ENCODE results near the gene PLXDC1.
"Not testable (repeated sequence)": the region's sequence is repeated elsewhere in the genome, so short reads cannot be mapped to it uniquely, and the experiment has no call there.

The PLXDC1 gene

DNA sequence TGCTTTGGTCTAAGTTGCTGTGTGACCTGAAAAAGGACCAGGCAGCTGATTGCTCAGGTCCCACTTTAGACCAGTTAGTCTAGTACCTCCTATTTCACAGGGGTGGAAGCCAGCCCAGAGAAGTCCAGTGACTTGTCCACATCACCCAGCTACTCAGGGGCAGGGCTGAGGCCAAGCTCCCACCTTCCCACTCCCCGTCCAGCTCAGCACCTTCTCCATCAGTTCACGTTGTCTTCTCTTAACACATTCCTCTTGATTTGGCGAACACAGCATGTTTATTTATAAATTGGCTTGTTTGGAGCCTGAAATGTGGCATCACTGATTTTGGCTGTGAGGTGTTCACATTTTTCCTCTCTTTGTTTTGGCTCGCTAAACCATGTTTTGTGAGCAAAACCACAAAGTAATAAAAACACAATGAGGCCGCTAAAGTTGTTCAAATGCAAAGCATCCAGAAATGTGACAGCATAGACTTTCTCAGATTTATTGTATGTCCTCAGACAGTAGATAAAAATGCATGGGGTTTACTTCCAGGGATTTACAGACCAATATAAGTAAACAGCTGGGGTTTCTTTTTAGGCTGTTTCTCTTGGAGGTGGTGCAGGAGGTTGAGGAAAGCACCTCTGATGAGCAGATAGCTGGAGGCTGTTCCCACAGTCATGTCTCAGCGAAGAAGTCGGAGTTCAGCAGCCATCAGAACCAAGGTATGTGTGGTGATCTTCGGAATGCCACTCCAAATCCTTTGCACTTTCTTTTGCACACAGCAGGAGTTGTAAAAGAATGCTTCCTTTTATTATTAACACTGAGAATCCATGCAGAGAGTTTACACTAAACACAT, 88.4 kb downstream of the PLXDC1 start:
- Mint-ChIP-seq H3K27me3 (no peaks in the 10 kb centered on the region), H3K4me1 (peaks cover 4% of the 10 kb centered on the region), H3K9me3 (no peaks in the 10 kb centered on the region), H3K4me3 (no peak overlapping the region), H3K27ac (no peak overlapping the region)
- ATAC-seq, result no peak
- no peak for DNase-seq

DNA sequence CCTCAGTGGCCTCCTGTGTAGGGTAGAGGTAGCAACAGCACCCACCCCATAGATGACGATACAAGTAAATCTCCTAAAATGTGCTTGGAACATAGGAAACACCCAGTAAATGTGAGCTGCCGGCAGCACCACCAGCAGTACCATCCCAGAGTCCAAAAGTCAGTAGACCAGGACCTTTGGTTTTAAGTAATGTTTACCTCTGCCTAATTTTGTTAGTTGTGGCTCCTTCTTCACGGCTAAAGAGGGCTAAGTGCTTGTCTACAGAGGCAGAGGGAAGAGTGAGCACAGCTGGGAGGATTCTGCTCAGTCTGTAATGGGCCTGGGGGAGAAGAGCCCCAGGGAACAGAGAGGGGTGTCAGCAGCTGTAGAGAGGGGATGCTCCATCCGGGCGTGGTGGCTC, 92.9 kb downstream of the PLXDC1 start:
- Mint-ChIP-seq H3K4me1 (peaks cover 15% of the 10 kb centered on the region), H3K27me3 (peaks cover 10% of the 10 kb centered on the region), H3K9me3 (no peaks in the 10 kb centered on the region), H3K4me3 (no peak overlapping the region), H3K27ac (peak overlapping the region in 1 of 2 donors; percentile 28)
- no peak for DNase-seq
- ATAC-seq, result no peak

DNA sequence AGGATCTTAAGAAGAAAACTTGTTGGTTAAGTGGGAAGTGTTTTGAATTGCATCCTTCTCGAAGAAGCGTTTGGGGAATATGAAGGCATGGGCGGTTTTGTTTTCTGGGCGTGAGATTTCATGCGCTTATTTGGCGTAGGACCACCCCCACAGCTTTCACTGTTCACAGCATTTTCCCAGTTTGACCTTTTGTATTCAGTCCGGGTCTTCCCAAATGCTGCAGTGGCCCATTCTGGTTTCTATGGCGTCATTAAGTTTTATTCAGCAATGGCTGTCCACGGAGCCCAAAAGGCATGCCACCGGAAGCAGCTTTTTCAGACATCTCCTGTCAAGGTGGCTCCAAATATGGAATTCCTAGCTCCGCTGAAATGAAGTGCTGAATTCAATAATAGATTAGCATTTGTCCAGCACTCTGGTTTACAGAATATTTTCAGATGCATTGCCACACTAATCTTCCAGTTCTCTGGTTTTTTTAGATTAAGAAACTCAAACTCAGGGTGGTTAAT, 93.7 kb downstream of the PLXDC1 start:
- no peak for DNase-seq
- ATAC-seq, result no peak
- Mint-ChIP-seq H3K4me1 (peaks cover 15% of the 10 kb centered on the region), H3K4me3 (peak overlapping the region; percentile 82 to 84), H3K27me3 (peaks cover 10% of the 10 kb centered on the region), H3K27ac (no peak overlapping the region), H3K9me3 (no peaks in the 10 kb centered on the region)

DNA sequence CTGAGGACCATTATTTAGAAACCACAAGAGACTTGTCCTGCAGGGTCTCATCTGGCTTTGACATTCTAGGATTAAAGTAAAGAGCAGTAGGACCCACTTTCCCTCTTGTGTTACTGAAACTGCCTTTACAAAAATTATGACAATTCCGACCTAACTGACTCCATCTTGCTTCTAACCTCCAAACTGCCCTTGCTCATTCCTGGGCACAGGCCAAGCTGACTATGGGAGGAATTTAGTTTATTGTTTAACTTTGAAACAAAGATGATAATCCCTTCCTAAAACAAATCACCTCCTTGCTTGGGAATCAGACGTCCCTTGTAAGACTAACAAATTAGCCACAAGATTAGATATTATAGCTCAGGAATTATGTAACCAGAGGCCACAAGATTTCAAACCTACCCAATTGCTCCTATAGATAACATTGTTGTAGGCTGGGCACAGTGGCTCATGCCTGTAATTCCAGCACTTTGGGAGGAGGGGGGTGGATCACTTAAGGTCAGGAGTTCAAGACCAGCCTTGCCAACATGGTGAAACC, 97.3 kb downstream of the PLXDC1 start:
- H3K4me3 Mint-ChIP-seq, result no peak overlapping the region
- ATAC-seq (no peak), DNase-seq (no peak)
- H3K27me3 Mint-ChIP-seq, result peaks cover 22% of the 10 kb centered on the region
- H3K9me3 Mint-ChIP-seq, result no peaks in the 10 kb centered on the region
- no peak overlapping the region for H3K27ac Mint-ChIP-seq
- peaks cover 15% of the 10 kb centered on the region for H3K4me1 Mint-ChIP-seq

DNA sequence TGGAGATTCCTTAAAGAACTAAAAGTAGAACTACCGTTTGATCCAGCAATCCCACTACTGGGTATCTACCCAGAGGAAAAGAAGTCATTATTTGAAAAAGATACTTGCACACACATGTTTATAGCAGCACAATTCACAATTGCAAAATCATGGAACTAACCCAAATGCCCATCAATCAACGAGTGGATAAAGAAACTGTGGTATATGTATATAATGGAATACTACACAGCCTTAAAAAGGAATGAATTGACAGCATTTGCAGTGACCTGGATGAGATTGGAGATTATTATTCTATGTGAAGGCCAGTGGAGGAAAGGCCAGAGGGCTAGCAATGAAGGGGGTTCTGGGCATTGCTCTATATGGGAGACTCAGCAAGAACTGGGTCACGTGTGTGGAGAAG, 99.0 kb downstream of the PLXDC1 start:
- H3K9me3 Mint-ChIP-seq, result peaks cover 0 to 13% of the 10 kb centered on the region in 2 donors
- not testable (repeated sequence) for ATAC-seq, H3K4me3 Mint-ChIP-seq, H3K27ac Mint-ChIP-seq, DNase-seq, H3K4me1 Mint-ChIP-seq
- peaks cover 22% of the 10 kb centered on the region for H3K27me3 Mint-ChIP-seq

DNA sequence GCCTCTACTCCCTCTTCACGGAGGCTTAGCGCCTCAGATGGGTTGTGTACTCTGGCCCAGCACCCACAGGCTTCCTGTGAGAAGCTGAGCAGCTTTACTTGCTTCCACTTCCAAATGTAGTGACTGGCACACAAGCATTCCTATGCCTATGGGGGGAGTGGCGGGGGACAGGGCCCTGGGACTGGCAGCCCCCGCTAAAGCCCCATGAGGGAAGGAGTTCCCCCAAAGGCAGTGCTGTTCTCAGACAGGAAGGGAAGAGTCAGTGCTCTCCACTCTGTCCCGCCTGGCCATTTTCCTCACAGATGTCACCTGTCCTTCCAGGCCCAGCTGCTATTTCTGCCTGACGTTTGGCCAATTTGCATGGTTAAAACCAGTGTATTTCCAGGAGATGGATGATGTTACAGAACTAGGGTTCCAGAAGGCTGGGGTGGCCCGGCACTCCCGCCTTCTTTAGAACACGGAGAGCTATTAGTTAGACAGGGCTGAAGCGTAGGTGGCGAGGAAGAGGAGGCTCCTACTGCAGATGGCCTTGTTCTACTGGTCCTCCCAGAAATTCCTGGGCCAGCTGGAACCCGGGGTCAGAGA, 100.3 kb downstream of the PLXDC1 start:
- H3K27ac Mint-ChIP-seq, result no peak overlapping the region
- H3K4me3 Mint-ChIP-seq, result no peak overlapping the region
- peaks cover 22% of the 10 kb centered on the region for H3K27me3 Mint-ChIP-seq
- ATAC-seq (no peak), DNase-seq (no peak)
- peaks cover 10 to 26% of the 10 kb centered on the region in 2 donors for H3K9me3 Mint-ChIP-seq
- peaks cover 1% of the 10 kb centered on the region for H3K4me1 Mint-ChIP-seq

DNA sequence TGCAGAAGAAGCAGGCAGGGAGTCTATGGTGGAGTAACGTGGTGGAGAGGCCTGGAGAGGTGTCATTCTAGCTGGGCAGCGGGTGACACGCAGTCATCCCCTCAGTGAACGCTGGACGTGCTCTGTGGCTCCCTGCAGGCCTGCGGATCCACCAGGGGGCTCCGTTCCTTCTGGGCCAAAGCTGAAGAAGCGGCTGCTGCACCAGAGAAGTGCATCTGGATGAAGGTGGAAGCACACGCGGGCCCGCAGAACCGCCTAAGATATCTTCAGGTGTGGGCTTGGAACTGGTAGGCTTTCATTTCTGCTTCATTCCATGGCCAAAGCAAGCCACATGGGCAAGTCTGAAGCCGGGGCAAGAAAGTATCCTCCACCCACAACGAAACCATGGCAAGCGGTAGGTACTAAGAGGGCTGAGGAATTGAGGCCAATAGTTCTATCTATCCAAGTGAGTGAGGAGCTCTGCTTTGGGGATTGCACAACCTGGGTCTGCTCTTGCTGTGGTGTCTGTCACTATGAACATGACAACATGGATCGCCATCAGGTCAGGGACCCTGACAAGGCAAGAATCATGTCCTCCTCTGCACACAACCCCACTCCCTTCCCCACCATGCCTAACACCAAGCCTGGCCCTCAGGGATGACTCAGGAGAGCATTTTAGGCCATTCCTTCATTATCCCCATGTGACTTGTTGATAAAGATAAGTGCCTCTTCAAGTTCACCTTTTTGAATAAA, 105.3 kb downstream of the PLXDC1 start:
- peak overlapping the region; percentile 95 to 96 for H3K27ac Mint-ChIP-seq
- H3K27me3 Mint-ChIP-seq, result peaks cover 8% of the 10 kb centered on the region
- DNase-seq (no peak), ATAC-seq (no peak)
- no peaks in the 10 kb centered on the region for H3K4me1 Mint-ChIP-seq
- peaks cover 10 to 36% of the 10 kb centered on the region in 2 donors for H3K9me3 Mint-ChIP-seq
- H3K4me3 Mint-ChIP-seq, result no peak overlapping the region

DNA sequence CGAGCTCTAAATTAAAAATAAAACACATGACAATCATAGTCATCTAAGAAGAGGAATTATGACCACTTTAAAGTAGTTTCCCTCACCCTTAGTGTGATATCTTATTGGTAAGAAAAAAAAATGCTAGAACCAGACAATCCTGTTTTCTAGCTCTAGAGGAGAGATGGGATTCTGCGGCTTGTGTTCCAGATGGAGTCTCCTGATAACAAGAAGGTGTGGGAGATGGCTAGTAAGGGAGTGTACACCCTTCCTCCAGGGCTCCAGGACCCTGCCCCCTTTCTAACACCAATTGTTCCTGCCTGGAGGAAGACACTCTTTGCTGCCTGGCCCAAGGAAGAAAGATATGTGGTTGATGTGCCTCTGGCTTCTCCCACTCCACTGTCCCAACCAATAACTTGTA, 115.4 kb downstream of the PLXDC1 start:
- ATAC-seq (no peak), DNase-seq (no peak)
- Mint-ChIP-seq H3K27ac (peak overlapping the region in 1 of 2 donors; percentile 61), H3K4me1 (no peaks in the 10 kb centered on the region), H3K9me3 (no peaks in the 10 kb centered on the region), H3K4me3 (no peak overlapping the region), H3K27me3 (peaks cover 8% of the 10 kb centered on the region)

DNA sequence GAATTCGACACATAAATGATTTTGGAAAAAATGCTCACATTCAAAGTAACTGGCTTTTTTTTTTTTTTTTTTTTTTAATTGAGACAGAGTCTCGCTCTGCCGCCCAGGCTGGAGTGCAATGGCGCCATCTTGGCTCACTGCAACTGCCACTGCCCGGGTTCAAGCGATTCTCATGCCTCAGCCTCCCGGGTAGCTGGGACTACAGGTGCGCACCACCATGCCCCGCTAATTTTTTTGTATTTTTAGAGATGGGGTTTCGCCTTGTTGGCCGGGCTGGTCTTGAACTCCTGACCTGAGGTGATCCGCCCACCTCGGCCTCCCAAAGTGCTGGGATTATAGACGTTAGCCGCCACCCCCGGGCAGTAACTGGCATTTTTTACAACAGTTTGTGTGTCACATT, 115.9 kb downstream of the PLXDC1 start:
- not testable (repeated sequence) for H3K4me1 Mint-ChIP-seq, DNase-seq, H3K27ac Mint-ChIP-seq, H3K4me3 Mint-ChIP-seq, H3K9me3 Mint-ChIP-seq, ATAC-seq
- peaks cover 12% of the 10 kb centered on the region for H3K27me3 Mint-ChIP-seq

DNA sequence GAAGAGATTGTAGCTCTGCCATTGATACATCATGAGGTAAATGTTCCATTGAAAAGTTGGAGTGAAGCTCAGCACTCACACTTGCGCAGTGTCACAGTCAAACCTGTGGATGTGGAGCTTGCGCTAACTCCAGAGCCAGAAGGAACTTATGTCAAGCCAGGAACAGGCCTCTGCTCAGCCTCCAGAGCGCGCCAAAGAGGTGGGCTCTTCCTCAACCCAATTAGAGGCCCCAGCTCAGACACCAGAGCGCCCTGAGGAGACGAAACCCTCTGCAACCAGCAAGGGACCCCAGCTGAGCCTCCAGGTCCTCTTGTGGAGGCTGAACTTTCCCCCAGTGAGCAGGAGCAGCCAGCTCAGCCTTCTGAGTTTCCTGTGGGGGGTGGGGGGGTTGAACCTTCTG, 122.7 kb downstream of the PLXDC1 start:
- Mint-ChIP-seq H3K27me3 (peaks cover 39% of the 10 kb centered on the region), H3K4me1 (peaks cover 16% of the 10 kb centered on the region), H3K27ac (no peak overlapping the region), H3K9me3 (no peaks in the 10 kb centered on the region), H3K4me3 (no peak overlapping the region)
- ATAC-seq (no peak), DNase-seq (no peak)

DNA sequence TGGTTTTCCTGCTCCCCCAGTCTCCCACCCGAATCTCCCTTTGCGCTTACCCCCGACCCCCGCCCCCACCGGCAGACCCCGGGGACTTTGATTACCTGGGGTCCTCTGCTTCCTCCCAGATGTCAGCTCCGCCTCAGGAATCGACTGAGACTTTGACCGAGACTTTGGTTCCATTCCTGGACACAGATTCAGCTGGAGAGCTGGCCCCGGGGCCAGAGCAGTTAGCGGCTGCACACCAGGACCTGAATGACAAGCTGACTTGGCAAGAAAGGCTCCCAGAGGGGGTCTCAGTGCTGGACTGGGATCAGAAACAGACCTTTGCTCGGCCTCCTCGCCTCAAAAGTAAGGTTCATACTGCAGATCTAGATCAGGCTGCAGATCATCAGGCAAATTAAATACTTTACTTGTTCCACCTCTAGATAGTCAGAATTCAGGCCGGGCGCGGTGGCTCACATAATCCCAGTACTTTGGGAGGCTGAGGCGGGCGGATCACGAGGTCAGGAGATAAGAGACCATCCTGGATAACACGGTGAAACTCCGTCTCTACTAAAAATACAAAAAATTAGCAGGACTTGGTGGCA, 123.9 kb downstream of the PLXDC1 start:
- peaks cover 16% of the 10 kb centered on the region for H3K4me1 Mint-ChIP-seq
- peak overlapping the region; percentile 24 to 69 for H3K4me3 Mint-ChIP-seq
- no peak overlapping the region for H3K27ac Mint-ChIP-seq
- DNase-seq (no peak), ATAC-seq (no peak)
- no peaks in the 10 kb centered on the region for H3K9me3 Mint-ChIP-seq
- peaks cover 39% of the 10 kb centered on the region for H3K27me3 Mint-ChIP-seq

DNA sequence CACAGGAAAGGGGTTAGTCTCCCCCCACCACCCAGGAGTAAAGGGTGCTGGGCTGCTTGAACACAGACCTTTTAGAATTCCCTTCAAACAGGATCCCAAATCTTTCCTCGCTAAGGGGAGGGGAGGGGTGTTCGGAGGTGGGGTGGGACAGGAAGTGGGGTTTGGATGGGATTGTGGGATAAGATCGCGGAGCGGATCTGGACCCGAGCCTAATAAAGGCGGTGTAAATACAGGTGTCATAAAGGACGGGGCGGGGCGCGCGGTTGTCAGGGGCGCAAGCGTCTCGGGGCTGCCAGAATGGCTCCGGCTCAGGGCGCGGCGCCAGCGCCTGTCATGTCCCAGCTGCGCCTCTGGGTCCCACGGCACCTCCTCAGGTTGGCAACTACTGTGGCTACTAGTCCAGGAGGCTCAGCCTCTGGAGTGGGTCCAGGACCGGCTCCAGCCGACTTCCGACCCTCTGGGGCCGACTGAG, 124.4 kb downstream of the PLXDC1 start:
- peak; percentile 27 to 29 for DNase-seq
- Mint-ChIP-seq H3K4me3 (peak overlapping the region; percentile 24 to 69), H3K9me3 (no peaks in the 10 kb centered on the region), H3K4me1 (peaks cover 16% of the 10 kb centered on the region), H3K27me3 (peaks cover 39% of the 10 kb centered on the region), H3K27ac (no peak overlapping the region)
- peak; percentile 86 for ATAC-seq

DNA sequence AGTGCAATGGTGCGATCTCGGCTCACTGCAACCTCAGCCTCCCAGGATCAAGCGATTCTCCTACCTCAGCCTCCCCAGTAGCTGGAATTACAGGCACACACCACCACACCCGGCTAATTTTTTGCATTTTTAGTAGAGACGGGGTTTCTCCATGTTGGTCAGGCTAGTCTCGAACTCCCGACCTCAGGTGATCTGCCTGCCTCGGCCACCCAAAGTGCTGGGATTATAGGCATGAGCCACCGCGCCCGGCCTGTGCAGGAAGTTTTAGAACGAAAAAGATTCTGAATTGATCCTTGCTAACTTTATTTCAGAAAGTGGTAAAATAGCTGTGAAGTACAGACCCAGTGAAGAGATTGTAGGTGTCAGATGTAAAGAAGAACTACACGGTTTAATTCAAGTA, 125.1 kb downstream of the PLXDC1 start:
- H3K27ac Mint-ChIP-seq, DNase-seq, ATAC-seq, H3K9me3 Mint-ChIP-seq: not testable (repeated sequence)
- peaks cover 16% of the 10 kb centered on the region for H3K4me1 Mint-ChIP-seq
- peak overlapping the region; percentile 24 to 69 for H3K4me3 Mint-ChIP-seq
- H3K27me3 Mint-ChIP-seq, result peaks cover 35% of the 10 kb centered on the region

DNA sequence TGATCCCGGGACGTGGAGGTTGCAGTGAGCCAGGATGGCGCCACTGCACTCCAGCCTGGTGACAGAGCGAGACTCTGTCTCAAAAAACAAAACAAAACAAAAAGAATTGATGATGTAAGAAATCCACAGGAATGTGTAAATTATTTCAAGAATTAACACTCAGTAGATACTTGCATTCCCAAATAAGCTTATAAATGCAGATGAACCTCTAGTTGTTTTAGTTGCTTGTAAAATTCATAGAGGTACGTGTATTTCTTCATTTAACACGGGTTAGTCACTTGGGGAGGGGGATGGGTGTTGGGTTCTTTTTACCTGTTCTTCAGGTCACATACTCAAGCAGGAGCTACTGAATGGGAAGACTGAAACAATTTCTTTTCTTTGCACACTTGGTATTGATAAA, 128.5 kb downstream of the PLXDC1 start:
- DNase-seq (no peak), ATAC-seq (no peak)
- H3K4me3 Mint-ChIP-seq, result no peak overlapping the region
- H3K27me3 Mint-ChIP-seq, result peaks cover 26% of the 10 kb centered on the region
- peaks cover 28% of the 10 kb centered on the region for H3K4me1 Mint-ChIP-seq
- no peaks in the 10 kb centered on the region for H3K9me3 Mint-ChIP-seq
- H3K27ac Mint-ChIP-seq, result peak overlapping the region in 1 of 2 donors; percentile 7

DNA sequence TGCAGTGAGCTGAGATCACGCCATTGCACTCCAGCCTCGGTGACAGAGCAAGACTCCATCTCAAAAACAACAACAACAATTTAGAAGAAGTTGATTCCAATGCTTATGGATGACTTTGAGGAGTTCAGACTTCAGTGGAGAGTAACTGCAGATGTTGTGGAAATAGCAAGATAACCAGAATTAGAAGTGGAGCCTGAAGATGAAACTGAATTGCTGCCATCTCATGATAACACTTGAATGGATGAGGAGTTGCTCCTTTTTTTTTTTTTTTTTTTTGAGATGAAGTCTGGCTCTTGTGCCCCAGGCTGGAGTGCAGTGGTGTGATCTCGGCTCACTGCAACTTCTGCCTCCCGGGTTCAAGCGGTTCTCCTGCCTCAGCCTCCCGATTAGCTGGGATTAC, 131.4 kb downstream of the PLXDC1 start:
- not testable (repeated sequence) for H3K27ac Mint-ChIP-seq, DNase-seq, H3K9me3 Mint-ChIP-seq, ATAC-seq, H3K4me3 Mint-ChIP-seq, H3K27me3 Mint-ChIP-seq
- peaks cover 27% of the 10 kb centered on the region for H3K4me1 Mint-ChIP-seq

Data from stimulated activated naive CD8-positive, alpha-beta T cell treated with anti-CD3 and anti-CD28 coated beads, Interleukin-15, amount 100 ng/mL, for 72 hours (primary cell).